Right renal pelvis (tissue), 4 donors: ENCODE measurements around the gene TOLLIP. TPM values are rescaled to one million over a fixed set of nuclear protein-coding genes. Genes with fewer than 3 reads are reported as not detected.

Source experiments
- DNase-seq, 4 donors: peaks; one replicate each; pipeline ENCODE4 v3.0.0-alpha.2; 2013; ENCODE audit warnings: low read depth in 4 of 4, low spot score in 3 of 4, missing footprints in 1 of 4
- polyA plus RNA-seq, 4 donors: library from polyadenylated mRNA; unstranded; fragments of 120-200 nt; gene quantifications; one replicate each; pipeline ENCODE4 v1.2.1, GENCODE V29; 2013; ENCODE audit not compliant: insufficient read length in 4 of 4

The TOLLIP gene
- polyA plus RNA-seq, 4 donors: 37.7 to 52.6 (median 40.7) TPM

DNA sequence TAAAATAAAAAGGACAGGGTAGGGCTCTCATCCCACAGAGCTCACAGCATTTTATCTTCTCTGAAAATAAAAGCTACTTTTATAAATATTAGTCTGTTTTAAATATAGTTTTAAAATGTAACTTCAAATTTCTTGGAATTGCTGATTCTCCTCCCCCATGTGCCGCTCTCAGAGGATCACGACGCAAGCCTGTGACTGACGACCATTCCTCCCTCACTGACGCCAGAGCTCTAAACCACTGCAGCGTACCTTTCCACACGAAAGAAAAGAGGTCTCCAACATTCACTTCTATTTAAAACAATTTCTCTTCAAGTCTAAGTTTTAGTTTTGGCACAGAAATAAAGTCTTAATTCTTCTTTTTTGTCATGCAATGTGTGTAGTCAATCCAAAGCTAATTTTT lies 9.3 kb downstream of the TOLLIP start:
- DNase-seq: no peak

DNA sequence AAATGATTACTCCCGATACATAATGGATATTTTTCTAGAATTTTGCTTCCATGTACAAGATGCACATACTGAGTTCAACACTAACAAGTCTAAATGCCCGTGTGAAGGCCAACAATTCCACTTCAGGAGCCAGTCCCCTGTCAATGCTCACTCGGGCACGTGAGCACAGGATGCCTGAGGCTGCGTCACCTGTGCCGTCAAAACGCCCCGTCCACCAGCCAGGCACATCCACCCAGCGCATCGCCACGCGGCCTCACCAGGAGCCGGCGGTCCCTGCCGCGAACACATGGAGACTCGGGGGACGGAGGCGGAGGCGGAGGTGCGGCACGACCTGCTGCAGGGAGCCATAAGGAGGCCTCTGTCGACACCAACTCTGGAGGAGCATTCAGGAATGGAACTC lies 9.8 kb downstream of the TOLLIP start:
- DNase-seq: no peak

DNA sequence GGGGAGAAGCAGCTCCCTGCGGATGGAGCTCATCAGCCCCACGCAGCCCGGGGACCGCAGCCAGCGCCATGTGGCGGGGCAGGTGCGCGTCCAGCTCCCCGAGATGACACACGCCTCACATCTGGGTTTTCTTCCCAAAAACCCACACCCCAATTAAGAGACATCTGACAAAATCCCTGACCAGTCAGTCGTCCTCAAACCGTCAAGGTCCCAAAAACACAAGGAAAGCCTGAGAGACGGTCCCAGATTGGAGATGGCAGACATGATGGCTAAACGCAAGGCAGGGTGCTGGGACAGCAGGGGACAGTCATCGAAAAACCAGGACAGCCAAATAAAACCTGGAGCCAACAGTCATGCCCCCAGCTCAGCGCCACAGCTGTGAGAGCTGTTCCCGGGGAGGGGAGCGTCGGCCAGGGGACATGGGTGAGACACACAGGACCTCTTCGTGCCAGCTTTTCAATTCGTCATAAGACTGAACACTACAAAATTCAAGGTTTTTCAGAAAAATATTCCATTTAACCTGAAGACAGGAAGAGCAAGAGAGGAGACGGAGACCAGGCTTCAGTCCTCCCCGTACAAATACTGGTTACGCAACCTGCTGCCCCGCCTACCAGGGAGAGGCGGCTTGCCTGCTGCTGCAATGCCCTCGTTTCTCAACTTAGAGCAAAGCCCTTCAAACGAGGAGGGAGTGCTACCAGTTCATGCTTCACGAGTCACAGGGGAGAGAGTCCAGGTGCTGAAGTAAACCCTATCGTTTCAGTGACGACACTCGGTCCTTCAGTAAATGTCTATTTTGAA lies 10.5 kb downstream of the TOLLIP start:
- peak in 2 of 4 donors; percentile 63 to 67 for DNase-seq

DNA sequence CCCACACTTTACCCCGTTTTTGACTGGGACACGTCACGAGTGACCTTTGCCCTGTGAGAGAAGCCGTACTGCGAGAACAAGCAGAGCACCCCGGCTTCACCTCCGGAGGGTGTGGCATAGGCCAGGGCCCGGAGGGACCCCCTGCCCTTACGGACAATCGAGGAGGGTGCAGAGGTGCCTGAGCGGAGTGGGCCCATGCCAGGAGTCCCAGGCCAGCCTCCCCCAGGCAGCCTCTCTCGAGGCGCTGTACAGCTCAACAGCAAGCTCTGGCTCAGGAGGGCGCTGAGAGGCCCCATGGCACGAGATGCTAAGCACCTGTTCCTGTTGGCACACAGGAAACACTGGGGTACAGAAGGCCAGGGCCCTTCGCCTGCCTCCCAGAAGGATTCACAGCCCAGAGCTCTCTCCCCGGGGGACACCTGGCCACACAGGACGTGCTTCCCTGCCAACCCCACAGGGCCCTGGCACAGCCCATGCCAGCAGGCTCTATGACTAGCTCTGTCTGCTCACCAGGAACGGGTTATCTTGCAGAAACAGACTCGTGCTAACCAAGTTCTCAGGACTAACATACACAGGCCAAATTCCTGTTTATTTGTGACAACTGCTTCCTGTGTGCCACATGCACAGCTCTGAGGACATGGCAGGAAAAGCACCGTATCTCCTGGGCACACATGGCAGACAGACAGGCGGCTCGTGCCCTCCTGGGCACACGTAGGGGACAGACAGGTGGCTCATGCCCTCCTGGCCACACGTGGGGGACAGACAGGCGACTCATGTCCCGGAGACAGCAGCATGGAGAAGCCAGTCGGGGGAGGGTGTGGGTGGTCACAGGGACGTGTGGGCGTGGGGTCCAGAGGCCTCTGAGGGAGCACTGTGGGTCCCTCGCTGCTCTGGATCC lies 11.6 kb downstream of the TOLLIP start:
- no peak for DNase-seq

DNA sequence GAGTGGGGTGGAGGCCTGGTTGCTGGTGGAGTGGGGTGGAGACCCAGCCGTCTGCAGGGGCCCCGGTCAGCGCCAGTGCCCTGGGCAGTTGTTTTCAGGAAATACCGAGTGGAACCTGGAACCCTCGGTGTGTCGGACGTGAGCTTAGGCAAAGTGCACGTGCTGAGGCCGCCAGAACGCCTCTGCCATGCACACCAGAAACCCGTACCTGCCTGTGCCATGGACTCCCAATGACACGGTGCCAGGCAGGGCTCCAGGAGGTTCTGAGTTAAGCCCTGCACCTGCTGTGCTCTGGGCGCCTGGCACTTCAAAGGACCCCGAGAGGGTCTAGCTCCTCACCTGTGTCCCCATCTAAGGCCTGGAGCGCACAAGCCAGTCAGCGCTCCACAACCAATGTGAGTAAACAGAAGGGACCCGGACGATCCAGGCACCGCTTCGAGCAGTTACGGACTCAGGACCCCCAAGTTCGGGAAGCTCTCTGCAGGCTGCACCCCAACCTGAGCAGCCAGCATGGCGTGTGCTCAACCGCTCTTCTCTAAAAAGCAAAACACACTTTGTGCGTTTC lies 12.3 kb downstream of the TOLLIP start:
- DNase-seq: no peak

DNA sequence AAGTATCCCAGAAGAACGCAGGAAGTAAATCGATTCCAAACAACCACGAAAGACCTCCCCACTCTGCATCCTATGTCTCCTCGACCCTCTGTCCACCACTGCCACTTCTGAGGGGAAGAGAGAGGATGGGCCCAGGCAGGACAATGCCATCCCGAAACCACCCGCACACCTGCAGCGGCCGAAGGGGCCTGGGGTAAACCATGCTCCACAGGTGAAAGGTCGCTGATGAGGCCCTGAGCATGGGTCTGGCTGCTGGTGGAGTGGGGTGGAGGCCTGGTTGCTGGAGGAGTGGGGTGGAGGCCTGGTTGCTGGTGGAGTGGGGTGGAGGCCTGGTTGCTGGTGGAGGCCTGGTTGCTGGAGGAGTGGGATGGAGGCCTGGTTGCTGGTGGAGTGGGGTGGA lies 13.1 kb downstream of the TOLLIP start:
- no peak for DNase-seq

DNA sequence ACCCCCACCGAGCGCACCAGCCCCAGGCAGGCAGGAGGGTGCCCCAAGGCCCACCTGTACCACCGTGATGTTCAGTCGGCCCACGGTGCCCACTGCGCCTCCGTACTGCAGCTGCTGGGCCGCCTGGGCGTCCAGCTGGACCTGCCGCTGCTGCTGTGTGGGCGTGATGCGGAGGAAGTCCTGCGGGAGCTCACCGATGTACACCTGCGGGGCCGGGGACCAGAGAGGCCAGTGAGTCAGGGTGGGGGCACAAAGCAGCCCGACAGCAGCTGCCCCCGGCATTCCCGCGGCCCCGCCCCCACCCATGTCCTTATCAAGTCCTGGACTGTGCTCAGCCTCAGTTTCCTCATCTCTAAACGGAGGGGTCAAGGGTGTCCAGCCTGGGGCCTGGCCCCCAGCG lies 13.8 kb downstream of the TOLLIP start:
- DNase-seq: no peak

DNA sequence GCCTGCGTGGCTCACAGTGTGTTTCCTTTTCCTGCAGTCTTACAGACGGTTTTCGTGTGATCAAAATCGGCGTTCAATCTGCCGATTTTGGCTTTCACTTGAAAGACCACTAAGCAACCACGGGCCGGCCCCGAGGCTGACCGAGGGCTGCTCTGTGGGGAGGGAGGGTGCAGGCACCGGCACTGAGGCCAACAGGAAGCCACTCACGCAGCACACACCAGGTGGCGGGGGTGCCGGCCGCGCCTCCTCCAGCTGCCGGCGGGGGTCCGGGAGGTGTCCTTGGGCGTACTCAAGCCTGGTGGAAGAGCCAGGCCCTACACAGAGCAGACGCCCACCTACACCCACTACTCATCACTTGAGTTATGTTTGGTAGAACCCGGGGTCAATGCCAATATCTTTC lies 14.3 kb downstream of the TOLLIP start:
- DNase-seq: no peak

DNA sequence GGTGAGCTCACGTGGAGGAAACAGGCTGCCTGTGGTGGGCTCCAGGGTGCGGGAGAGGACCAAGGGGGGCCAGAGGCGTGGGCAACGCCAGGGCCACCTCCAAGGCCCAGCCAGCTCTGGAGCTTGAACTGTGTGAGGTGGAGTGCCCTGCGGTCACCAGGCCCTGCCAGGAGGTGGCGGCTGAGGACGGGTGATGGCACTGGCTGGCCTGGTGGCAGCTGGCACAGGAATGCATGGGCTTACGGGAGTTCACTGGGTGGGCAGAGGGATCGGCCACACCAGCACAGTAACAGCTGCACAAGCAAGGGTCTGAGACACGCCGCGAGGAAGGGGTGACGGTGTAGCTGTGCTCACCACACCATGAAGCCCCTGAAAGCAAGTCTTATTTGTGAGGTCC lies 15.8 kb downstream of the TOLLIP start:
- DNase-seq: no peak

DNA sequence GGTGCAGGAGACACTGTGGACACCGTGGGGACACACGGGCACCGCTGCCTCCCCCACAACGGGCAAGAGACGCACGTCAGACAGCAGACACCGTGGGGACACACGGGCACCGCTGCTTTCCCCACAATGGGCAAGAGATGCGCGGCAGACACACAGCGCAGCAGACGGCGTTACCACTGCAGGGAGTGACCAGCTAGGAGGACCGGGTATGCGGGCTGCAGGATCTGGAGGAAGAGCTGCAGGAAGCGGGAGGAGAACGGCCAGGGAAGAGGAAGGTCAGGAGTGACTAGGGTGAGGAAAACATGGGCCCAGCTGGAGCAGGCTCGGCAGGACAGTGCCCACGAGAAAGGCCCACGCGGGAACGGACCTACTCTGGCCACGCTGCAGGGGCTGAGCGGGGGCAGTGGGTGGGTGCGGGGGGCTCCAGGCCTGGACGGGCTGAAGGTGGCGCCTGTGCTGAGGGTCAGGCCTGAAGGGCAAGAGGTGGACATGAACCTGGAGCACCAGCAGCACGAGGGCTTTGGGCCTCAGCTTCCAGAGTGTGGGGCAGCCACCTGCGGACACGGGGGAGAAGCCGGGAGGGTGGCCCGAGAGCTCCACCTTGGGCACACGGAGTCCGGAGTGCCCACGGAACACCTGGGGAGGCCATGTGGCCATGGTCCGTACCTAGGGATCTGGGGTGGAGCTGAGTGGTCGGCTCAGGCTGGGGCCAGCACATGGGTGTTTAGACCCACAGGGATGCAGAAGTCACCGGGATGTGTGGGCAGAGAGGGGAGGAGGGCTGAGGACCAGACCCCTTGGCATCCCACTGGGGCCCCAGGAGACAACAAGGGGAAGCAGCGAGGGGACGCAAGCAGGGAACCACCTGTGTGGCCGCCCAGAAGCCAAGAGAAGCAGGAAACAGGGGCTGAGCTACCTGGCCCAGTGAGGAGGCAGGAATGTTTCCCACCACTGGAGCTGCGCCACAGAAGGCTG lies 16.5 kb downstream of the TOLLIP start:
- DNase-seq: no peak

DNA sequence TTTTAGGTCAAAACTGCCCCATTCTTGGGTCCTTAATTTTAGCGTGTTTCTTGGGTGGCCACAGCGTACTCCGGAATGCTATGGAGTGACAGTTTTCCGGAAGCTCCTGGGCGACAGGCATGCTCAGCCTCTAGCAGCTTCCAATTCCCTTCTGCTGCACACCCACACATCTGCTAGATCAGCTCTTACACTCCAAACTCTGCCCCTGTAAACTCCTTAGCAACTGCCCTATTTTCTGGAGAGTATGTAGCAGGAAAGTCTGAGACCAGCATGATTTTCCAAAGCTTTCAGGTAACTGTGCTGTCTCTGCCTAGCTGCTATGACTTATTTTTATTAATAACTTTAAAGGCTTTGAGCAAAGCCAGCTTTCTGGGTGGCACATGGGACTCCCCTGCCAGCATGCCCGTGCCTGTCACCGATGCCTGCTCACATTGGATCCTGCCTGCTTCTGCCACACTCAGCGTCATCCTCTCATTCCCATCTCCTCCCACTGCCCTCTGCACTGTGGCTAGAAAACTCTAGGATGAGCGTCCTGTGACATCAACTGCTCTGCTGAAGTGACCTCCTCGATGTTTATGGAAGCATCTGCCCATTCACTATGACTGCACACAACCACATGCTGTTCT lies 17.3 kb downstream of the TOLLIP start:
- no peak for DNase-seq

DNA sequence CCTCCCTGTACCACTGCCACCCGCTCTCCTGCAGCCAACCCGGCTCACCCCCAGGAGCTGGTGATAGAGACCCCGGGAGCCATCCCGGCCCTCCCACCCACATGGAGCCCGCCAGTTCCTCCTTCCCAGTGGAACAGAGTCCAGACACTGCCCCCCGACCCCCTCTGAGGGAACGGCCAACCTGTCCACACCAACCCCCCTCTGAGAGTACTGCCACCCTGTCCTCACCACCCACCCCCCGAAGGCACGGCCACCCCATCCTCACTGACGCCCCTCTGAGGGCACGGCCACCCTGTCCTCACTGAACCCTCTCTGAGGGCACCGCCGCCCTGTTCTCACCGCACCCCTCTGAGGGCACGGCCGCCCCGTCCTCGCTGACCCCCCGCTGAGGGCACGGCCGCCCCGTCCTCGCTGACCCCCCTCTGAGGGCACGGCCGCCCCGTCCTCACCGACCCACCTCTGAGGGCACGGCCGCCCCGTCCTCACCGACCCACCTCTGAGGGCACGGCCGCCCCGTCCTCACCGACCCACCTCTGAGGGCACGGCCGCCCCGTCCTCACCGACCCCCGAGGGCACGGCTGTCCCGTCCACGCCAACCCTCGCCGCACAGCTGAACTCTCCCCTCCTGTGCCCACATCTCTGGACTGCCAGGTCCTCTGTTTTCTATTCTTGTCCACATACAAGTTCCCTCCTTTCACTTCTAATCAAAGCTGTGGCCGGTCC lies 18.0 kb downstream of the TOLLIP start:
- DNase-seq: no peak

DNA sequence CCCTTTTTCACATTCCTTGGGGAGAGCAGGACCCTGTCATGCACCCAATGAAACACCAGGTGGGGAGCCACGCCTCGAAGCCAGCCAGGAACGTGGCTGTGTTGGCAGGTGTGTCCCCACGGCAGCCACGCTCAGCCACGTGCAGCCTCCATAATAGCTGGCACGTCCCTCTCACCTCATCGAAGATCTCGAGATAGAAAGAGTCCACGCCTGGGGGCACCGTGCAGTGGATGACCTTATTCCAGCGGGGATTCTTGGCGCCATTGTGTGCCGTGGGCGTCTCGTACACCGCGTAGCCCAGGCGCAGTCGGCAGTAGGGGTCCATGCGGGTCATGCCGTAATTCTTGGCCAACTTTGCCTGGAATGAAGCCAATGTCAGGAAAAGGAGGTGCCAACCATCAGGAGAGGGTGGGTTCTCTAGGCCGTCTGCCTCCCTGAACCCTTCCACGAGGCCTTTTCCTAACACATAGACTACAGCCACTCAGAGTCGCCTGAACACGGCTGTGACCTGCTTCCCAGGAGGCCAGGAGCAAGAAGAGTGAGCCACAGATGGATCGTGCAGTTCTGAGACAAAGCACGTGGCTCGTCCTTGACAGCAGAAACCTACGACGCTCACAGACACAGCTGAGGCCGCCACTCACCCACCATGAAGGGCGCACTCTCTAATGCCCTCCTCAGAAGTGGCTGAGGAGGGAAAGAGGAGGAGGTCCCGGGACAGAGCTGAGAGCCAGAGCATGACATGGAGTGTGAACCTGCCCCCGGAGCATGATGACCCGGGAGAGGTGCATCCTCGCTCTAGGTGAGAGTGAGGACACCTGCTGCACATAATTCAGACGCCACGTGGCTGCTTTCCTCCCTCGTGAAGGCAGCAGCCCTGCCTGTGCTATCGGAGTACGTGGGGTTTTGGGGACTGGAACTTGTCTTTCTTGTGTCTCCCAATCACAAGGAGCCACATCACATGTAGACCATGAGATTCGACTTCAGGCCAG lies 19.1 kb downstream of the TOLLIP start:
- DNase-seq: no peak

DNA sequence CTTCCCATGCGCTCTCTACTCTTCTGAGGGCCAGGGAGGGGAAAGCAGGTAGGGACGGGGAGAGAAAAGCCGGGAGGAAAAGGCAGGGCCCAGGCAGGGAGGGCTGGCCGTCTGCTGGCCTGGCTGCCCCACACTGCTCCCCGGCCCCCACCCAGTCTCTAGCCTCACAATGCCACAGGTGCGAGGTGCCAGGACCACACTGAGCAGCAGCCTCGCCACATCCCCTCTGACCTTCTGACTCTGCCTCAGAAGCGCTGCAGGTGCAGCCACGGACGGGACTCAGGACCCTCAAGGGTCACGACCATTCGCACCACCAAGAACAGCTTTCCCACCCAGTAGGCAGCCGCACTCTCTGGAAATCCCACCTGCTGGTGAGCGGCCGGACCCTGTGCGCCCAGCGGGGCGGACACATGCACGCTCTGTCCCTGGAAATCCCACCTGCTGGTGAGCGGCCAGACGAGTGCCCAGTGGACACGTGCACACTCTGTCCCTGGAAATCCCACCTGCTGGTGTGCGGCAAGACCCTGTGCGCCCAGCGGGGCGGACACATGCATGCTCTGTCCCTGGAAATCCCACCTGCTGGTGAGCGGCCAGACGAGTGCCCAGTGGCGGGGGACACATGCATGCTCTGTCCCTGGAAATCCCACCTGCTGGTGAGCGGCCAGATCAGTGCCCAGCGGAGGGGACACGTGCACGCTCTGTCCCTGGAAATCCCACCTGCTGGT lies 20.1 kb downstream of the TOLLIP start:
- DNase-seq: no peak

DNA sequence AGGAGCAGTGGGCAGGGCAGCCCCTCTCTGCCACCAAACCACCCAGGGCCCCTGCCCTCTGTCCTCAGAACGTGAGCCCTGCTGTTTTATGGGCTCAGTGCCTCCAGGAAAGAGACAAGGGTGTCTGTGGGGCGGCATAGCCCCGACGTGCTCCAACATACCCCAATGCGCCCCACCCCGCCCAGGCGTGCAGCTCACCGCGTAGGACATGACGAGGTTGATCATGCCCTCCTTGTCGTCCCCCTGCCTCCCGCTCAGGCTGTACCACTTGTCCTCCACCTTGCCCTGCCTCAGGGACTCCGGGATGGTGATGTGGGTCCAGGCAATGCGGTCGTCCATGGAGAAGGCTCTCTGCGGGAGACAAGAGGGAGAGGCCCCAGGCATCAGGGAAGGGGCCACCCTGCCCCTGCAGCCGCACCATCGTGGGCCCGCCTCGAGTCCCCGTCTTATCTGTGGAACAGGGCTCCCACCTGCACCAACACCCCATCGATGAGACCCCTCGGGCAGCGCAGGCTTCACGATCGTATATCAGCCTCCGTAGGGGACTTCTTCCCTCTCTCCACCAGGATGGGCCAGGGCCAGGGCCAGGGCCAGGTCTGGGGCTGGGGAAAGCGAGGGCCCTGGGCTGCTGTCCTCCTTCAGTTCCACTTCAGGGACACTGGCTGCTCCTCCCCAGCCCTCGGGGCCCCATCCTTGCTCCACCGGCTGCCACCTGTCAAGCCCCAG lies 20.8 kb downstream of the TOLLIP start:
- no peak for DNase-seq

DNA sequence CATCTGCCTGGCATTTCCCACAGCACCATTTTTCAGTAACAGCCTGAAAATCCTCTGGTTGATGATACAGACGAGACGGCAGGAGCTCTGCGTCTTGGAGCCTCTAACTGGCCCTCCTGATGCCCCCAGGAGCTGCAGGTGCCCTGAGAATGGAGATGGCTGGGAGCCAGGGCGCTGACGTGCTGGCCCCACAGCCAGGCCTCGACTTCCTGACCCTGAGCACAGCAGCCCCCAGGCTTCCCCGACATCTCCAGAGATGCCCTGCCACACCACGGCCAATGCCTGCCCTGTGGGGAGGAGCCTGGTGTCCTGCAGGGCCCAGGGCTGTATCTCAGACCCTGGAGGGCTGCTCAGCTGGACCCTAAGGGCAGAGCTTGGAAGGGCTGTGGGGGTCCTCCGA lies 21.5 kb downstream of the TOLLIP start:
- DNase-seq: no peak

DNA sequence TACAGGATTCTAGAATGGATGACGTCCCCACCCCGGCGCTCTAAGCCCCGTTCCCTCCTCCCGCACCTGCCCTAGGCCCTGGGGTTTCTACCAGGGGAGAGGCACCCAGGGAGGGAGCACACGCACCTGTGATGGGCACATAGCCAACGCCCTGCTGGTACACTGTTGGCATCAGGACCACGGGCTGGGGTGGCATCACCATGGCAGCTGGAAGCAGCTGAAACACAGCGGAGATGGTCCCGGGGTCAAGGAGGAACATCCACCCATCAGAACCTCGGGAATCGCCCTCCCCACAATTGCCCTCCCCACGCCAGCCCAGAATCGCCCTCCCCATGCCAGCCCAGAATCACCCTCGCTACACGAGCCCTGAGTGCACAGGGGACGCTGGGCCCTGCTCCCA lies 23.6 kb downstream of the TOLLIP start:
- no peak for DNase-seq
